Measurements from ENCODE around the gene KIF3B. TPM values are rescaled to one million over a fixed set of nuclear protein-coding genes. Genes with fewer than 3 reads are reported as not detected.

Gene KIF3B
- total and polyA plus RNA-seq, 4 experiments from 2014 or later: 1.6 to 14.5 (median 9.7) TPM

- no peaks in the 10 kb centered on the region for H3K27me3 ChIP-seq (ENCODE audit: insufficient read depth, low read length)
- no peaks in the 10 kb centered on the region for H3K27me3 Mint-ChIP-seq
- CTCF ChIA-PET (ENCODE audit: partially characterized antibody): interaction anchor here (0.7 to 1.8 kb wide), 6 partner anchors 11 to 177 kb away, joined by 3 to 5 read pairs (median 3); no protein-coding TSS in a partner anchor
- POLR2A ChIA-PET (ENCODE audit: partially characterized antibody): interaction anchor here (0.6 to 3.9 kb wide), 20 partner anchors 9 to 1753 kb away, joined by 3 to 44 read pairs (median 5); partner anchors contain the start of genes EIF2S2 and TM9SF4
- no peaks in the 10 kb centered on the region for H3K36me3 ChIP-seq (ENCODE audit: insufficient read depth, low read length)
- peak overlapping the region; percentile 88 to 97 (median 93) for H3K27ac Mint-ChIP-seq
- peaks cover 0 to 19% of the 10 kb centered on the region in 2 donors for H3K36me3 Mint-ChIP-seq
- peaks cover 0 to 3% (median 0%) of the 10 kb centered on the region in 8 donors for H3K9me3 Mint-ChIP-seq
- peak; percentile 61 to 75 (median 66) for DNase-seq
- H3K4me3 ChIP-seq (ENCODE audit: low read length in 2 of 2): peak overlapping the region; percentile 73 to 77
- H3K9me3 ChIP-seq (ENCODE audit: control insufficient read depth in 1 of 2, low read length in 2 of 2): no peaks in the 10 kb centered on the region
- intact Hi-C loops (cut with micrococcal nuclease): loop anchor here (1.0 to 2.0 kb wide), 5 partner anchors 24 to 460 kb away; partner anchors contain the start of genes KIF3B, MAPRE1 and TM9SF4
- peak overlapping the region; percentile 87 for H3K27ac ChIP-seq (ENCODE audit: low read depth, low read length)
- H3K4me3 Mint-ChIP-seq: peak overlapping the region; percentile 87 to 96 (median 92)
- peaks cover 52% of the 10 kb centered on the region for H3K4me1 ChIP-seq (ENCODE audit: insufficient read depth, low read length)
- peaks cover 36 to 62% (median 48%) of the 10 kb centered on the region in 4 donors for H3K4me1 Mint-ChIP-seq
These were observed 81.6 kb downstream of the KIF3B start for GRCh38 chr20:32358883-32359632.

DNA sequence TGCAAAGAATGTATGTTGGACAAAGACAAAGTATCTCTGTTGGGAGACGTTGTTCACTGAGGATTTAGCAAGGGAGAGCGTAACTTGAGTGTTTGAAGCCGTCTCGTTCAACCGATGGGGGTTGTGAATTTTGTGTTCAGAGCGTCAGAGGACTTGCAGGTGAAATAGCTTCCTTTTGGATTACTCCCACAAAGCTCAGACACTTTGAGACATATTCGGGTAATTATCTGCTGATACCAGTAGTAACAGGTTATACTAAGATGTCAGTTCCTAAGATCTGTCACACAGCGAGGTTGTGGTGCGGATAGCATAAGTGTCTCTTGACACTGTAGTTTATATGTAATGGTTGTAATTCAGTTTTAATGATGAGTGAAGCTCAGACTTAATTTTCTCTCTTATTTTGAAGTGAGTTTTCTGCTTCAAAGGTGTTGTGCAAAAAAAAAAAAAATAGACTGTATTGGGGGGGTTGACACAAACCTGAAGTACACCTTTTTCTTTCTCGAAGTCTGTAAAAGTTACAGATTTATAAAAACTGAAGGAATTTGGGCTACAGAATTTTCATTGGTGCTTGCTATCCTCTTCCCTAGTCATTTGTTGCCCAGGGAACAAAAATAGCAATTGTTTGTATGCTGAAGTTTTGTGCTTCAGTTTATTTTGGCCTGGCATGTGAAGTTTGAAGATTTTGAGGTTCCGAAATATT is 82.3 kb downstream of the KIF3B start:
- Histone ChIP-seq H3K9me3 (ENCODE audit: control insufficient read depth in 1 of 2, low read length in 2 of 2) (no peaks in the 10 kb centered on the region), H3K36me3 (ENCODE audit: insufficient read depth, low read length) (no peaks in the 10 kb centered on the region), H3K27ac (ENCODE audit: low read depth, low read length) (peak overlapping the region; percentile 87), H3K4me3 (ENCODE audit: low read length in 2 of 2) (peak overlapping the region; percentile 73 to 77), H3K4me1 (ENCODE audit: insufficient read depth, low read length) (peaks cover 59% of the 10 kb centered on the region), H3K27me3 (ENCODE audit: insufficient read depth, low read length) (no peaks in the 10 kb centered on the region)
- Mint-ChIP-seq H3K27me3 (no peaks in the 10 kb centered on the region), H3K4me1 (peaks cover 40 to 66% (median 52%) of the 10 kb centered on the region in 4 donors), H3K36me3 (peaks cover 0 to 19% of the 10 kb centered on the region in 2 donors), H3K9me3 (peaks cover 0 to 3% (median 0%) of the 10 kb centered on the region in 8 donors), H3K27ac (peak overlapping the region; percentile 88 to 97 (median 93)), H3K4me3 (peak overlapping the region; percentile 87 to 96 (median 92))
- peak in 4 of 5 donors; percentile 29 to 39 (median 33) for DNase-seq
- CTCF ChIA-PET (ENCODE audit: partially characterized antibody): interaction anchor here (1.0 to 1.8 kb wide), 5 partner anchors 12 to 126 kb away, joined by 3 to 5 read pairs (median 3); no protein-coding TSS in a partner anchor
- intact Hi-C loops (cut with micrococcal nuclease): loop anchor here (2.0 kb wide), 3 partner anchors 25 to 459 kb away; partner anchors contain the start of genes KIF3B and MAPRE1
- POLR2A ChIA-PET (ENCODE audit: partially characterized antibody): interaction anchor here (0.9 to 3.9 kb wide), 18 partner anchors 8 to 1752 kb away, joined by 3 to 44 read pairs (median 5); partner anchors contain the start of gene EIF2S2

DNA sequence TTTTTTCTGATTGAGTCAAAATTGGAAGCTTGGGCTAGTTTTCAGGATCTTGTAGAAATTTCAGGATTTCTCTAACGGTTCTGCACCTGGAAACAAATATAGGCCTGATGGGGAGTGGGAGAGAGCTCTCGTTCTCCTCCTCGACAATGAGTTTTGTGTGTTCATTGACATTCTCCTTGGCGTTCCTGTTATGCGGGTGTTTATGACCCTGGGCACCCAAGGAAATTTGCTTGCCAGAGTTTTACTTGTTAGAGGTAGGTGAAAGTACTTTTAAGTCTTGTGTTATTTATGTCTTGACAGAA is 82.8 kb downstream of the KIF3B start:
- peaks cover 45 to 71% (median 58%) of the 10 kb centered on the region in 4 donors for H3K4me1 Mint-ChIP-seq
- intact Hi-C loops (cut with micrococcal nuclease): no loop called here
- H3K27me3 Mint-ChIP-seq: no peaks in the 10 kb centered on the region
- H3K4me1 ChIP-seq (ENCODE audit: insufficient read depth, low read length): peaks cover 64% of the 10 kb centered on the region
- H3K4me3 Mint-ChIP-seq: peak overlapping the region; percentile 87 to 96 (median 92)
- H3K27me3 ChIP-seq (ENCODE audit: insufficient read depth, low read length): no peaks in the 10 kb centered on the region
- ChIA-PET POLR2A (ENCODE audit: partially characterized antibody) (interaction anchor here (1.2 to 3.9 kb wide), 8 partner anchors 9 to 177 kb away, joined by 4 to 44 read pairs (median 6); no protein-coding TSS in a partner anchor), CTCF (ENCODE audit: partially characterized antibody) (interaction anchor here (1.0 to 1.8 kb wide), 4 partner anchors 11 to 125 kb away, joined by 3 to 5 read pairs (median 4); no protein-coding TSS in a partner anchor)
- H3K36me3 ChIP-seq (ENCODE audit: insufficient read depth, low read length): no peaks in the 10 kb centered on the region
- no peaks in the 10 kb centered on the region for H3K9me3 ChIP-seq (ENCODE audit: control insufficient read depth in 1 of 2, low read length in 2 of 2)
- no peak for DNase-seq
- H3K27ac Mint-ChIP-seq: peak overlapping the region; percentile 88 to 97 (median 93)
- peak overlapping the region; percentile 73 to 77 for H3K4me3 ChIP-seq (ENCODE audit: low read length in 2 of 2)
- H3K36me3 Mint-ChIP-seq: peaks cover 0 to 19% of the 10 kb centered on the region in 2 donors
- H3K9me3 Mint-ChIP-seq: peaks cover 0 to 3% (median 0%) of the 10 kb centered on the region in 8 donors
- peak overlapping the region; percentile 87 for H3K27ac ChIP-seq (ENCODE audit: low read depth, low read length)

- CTCF ChIA-PET (ENCODE audit: partially characterized antibody): interaction anchor here (1.0 kb wide), 1 partner anchor 10 kb away, joined by 3 read pairs; no protein-coding TSS in a partner anchor
- Mint-ChIP-seq H3K27ac (peak overlapping the region; percentile 71 to 93 (median 84)), H3K27me3 (no peaks in the 10 kb centered on the region), H3K9me3 (peaks cover 0 to 3% (median 0%) of the 10 kb centered on the region in 8 donors), H3K4me3 (peak overlapping the region in 7 of 8 donors; percentile 69 to 95 (median 92)), H3K4me1 (peaks cover 62 to 87% (median 76%) of the 10 kb centered on the region in 4 donors), H3K36me3 (peaks cover 3 to 30% of the 10 kb centered on the region in 2 donors)
- DNase-seq: no peak
- Histone ChIP-seq H3K27me3 (ENCODE audit: insufficient read depth, low read length) (no peaks in the 10 kb centered on the region), H3K27ac (ENCODE audit: low read depth, low read length) (peak overlapping the region; percentile 27), H3K4me3 (ENCODE audit: low read length in 2 of 2) (no peak overlapping the region), H3K9me3 (ENCODE audit: control insufficient read depth in 1 of 2, low read length in 2 of 2) (no peaks in the 10 kb centered on the region), H3K4me1 (ENCODE audit: insufficient read depth, low read length) (peaks cover 83% of the 10 kb centered on the region), H3K36me3 (ENCODE audit: insufficient read depth, low read length) (no peaks in the 10 kb centered on the region)
- POLR2A ChIA-PET (ENCODE audit: partially characterized antibody): interaction anchor here (0.7 to 1.3 kb wide), 2 partner anchors 11 to 46 kb away, joined by 3 read pairs; no protein-coding TSS in a partner anchor
- intact Hi-C loops (cut with micrococcal nuclease): no loop called here
These were observed 85.5 kb downstream of the KIF3B start for GRCh38 chr20:32362901-32363364.

GRCh38 chr20:32363492-32363891 is 86.0 kb downstream of the KIF3B start:
- Histone ChIP-seq H3K4me3 (ENCODE audit: low read length in 2 of 2) (no peak overlapping the region), H3K4me1 (ENCODE audit: insufficient read depth, low read length) (peaks cover 88% of the 10 kb centered on the region), H3K36me3 (ENCODE audit: insufficient read depth, low read length) (peaks cover 3% of the 10 kb centered on the region), H3K27ac (ENCODE audit: low read depth, low read length) (peak overlapping the region; percentile 11), H3K9me3 (ENCODE audit: control insufficient read depth in 1 of 2, low read length in 2 of 2) (no peaks in the 10 kb centered on the region), H3K27me3 (ENCODE audit: insufficient read depth, low read length) (no peaks in the 10 kb centered on the region)
- POLR2A ChIA-PET (ENCODE audit: partially characterized antibody): interaction anchor here (0.7 to 1.5 kb wide), 4 partner anchors 10 to 121 kb away, joined by 3 read pairs; no protein-coding TSS in a partner anchor
- peak overlapping the region; percentile 71 to 93 (median 84) for H3K27ac Mint-ChIP-seq
- peaks cover 66 to 90% (median 80%) of the 10 kb centered on the region in 4 donors for H3K4me1 Mint-ChIP-seq
- H3K9me3 Mint-ChIP-seq: peaks cover 0 to 3% (median 0%) of the 10 kb centered on the region in 8 donors
- CTCF ChIA-PET (ENCODE audit: partially characterized antibody): interaction anchor here (1.0 kb wide), 1 partner anchor 10 kb away, joined by 3 read pairs; no protein-coding TSS in a partner anchor
- intact Hi-C loops (cut with micrococcal nuclease): no loop called here
- no peak for DNase-seq
- H3K36me3 Mint-ChIP-seq: peaks cover 3 to 32% of the 10 kb centered on the region in 2 donors
- H3K27me3 Mint-ChIP-seq: no peaks in the 10 kb centered on the region
- peak overlapping the region in 6 of 8 donors; percentile 7 to 95 (median 92) for H3K4me3 Mint-ChIP-seq

- no peaks in the 10 kb centered on the region for H3K27me3 ChIP-seq (ENCODE audit: insufficient read depth, low read length)
- peaks cover 8% of the 10 kb centered on the region for H3K36me3 ChIP-seq (ENCODE audit: insufficient read depth, low read length)
- ChIA-PET CTCF (ENCODE audit: partially characterized antibody) (interaction anchor here (0.6 to 1.4 kb wide), 2 partner anchors 9 to 24 kb away, joined by 3 read pairs; no protein-coding TSS in a partner anchor), POLR2A (ENCODE audit: partially characterized antibody) (interaction anchor here (1.0 to 1.5 kb wide), 2 partner anchors 21 to 120 kb away, joined by 3 read pairs; no protein-coding TSS in a partner anchor)
- H3K9me3 ChIP-seq (ENCODE audit: control insufficient read depth in 1 of 2, low read length in 2 of 2): no peaks in the 10 kb centered on the region
- peaks cover 7 to 33% of the 10 kb centered on the region in 2 donors for H3K36me3 Mint-ChIP-seq
- H3K27me3 Mint-ChIP-seq: no peaks in the 10 kb centered on the region
- peak overlapping the region in 7 of 8 donors; percentile 10 to 46 (median 18) for H3K4me3 Mint-ChIP-seq
- no peak for DNase-seq
- intact Hi-C loops (cut with micrococcal nuclease): no loop called here
- peaks cover 67 to 90% (median 81%) of the 10 kb centered on the region in 4 donors for H3K4me1 Mint-ChIP-seq
- no peaks in the 10 kb centered on the region for H3K9me3 Mint-ChIP-seq
- H3K4me3 ChIP-seq (ENCODE audit: low read length in 2 of 2): no peak overlapping the region
- peak overlapping the region; percentile 5 to 93 (median 44) for H3K27ac Mint-ChIP-seq
- H3K27ac ChIP-seq (ENCODE audit: low read depth, low read length): peak overlapping the region; percentile 5
- H3K4me1 ChIP-seq (ENCODE audit: insufficient read depth, low read length): peaks cover 97% of the 10 kb centered on the region
These were observed 87.2 kb downstream of the KIF3B start for GRCh38 chr20:32364554-32365208.
